Measurements from ENCODE around the gene RSPH4A.
"Not testable (repeated sequence)": the region's sequence is repeated elsewhere in the genome, so short reads cannot be mapped to it uniquely, and the experiment has no call there.

Gene RSPH4A

DNA sequence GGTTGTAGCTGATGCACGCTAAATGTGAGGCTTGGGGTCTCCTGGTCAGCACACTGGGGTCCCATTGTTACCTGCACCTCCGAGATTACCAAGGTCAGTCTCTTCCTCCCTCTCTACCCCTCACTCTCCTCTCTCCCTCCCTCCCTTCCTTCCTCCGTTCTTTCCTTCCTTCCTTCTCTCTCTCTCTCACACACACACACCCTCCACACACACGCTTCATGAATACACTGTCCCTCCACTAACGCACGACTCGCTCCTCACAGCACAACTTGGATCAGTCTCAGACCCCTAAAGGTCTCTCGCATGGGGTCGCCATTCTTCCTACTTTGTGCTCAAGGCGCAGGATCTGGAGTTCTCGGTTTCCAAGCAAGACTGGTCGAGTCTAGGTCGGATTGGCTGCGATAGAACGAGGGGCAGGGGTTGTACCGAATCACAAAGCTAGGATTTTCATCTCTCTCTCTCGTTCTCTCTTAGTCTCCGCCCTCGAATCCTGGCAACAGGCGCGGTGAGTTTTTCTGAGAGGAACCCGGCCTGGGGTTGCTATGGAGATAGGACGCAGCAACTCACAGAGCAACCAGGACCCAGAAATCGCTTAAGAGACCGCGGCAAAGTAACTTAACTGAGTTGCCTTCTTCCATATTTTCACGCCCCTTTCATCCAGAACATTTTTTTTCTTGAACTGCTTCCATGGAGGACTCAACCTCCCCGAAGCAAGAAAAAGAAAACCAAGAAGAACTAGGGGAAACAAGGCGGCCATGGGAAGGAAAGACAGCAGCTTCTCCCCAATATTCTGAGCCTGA lies at the start of gene RSPH4A:
Gene RSPH4A (plus strand): TSS at position 543 of the 800 bp plus-strand sequence. CDS start 145 bp downstream, at position 688.
- in situ Hi-C loops (cut with HindIII; ENCODE audit: low pct_ligation_motif_present, low pct_unique_long_range_greater_than_20kb, low sequenced_read_pairs), result no loop called here
- peak; percentile 95 for DNase-seq

DNA sequence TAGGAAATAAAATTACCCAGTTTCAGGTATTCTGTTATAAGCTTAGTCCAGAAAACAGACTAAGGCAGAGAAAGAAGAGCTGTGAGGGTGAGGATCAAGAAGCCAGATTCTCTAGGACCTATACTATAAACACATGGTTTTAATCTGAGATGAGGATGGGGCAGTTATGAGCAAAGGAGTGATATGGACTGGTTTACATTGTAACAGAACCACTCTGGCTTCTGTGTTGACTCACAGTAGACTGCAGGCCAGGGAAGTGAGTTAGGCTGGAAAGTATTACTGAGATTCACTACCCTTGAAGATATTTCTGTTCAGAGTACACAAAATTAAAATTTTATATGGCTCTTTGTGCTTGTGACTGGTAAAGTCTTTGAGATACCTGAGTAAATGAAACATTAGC lies 48.2 kb upstream of the RSPH4A start:
- no peak for DNase-seq
- in situ Hi-C loops (cut with HindIII; ENCODE audit: low pct_ligation_motif_present, low pct_unique_long_range_greater_than_20kb, low sequenced_read_pairs), result no loop called here

DNA sequence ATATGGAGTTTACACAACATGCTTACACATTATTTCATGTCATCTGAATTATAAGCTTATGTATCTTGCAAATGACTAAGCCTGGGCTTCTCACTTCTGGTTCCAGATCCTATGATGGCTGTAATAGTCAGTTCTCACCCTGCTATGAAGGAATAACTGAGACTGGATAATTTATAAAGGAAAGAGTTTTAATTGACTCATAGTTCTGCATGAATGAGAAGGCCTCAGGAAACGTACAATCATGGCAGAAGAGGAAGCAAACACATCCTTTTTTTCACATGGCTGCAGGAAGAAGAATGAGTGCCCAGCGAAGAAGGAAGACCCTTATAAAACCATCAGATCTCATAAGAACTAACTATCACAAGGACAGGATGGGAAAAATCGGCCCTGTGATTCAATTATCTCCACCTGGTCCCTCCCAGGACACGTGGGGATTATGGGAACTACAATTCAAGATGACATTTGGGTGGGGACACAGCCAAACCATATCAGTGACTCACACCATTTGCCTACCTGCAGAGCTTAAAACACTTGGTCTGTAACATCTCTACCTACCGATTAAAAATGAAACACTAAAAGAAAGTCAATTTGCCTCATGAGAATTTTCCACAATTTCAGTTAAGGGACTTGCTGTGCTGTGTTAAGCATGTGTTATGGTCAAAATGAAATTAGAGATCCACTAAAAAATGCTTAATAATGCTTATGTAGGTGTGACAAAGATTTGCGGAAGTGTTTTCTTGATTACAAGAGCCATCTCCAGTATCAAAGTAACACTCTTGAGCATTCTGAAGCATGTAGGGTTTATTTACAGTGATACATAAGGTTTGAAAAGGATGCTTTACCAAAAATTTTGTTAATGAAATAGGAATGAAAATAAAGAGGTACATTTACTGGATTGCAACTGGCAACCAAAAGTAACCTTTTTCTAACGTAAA lies 47.2 kb upstream of the RSPH4A start:
- in situ Hi-C loops (cut with HindIII; ENCODE audit: low pct_ligation_motif_present, low pct_unique_long_range_greater_than_20kb, low sequenced_read_pairs), result no loop called here
- no peak for DNase-seq

DNA sequence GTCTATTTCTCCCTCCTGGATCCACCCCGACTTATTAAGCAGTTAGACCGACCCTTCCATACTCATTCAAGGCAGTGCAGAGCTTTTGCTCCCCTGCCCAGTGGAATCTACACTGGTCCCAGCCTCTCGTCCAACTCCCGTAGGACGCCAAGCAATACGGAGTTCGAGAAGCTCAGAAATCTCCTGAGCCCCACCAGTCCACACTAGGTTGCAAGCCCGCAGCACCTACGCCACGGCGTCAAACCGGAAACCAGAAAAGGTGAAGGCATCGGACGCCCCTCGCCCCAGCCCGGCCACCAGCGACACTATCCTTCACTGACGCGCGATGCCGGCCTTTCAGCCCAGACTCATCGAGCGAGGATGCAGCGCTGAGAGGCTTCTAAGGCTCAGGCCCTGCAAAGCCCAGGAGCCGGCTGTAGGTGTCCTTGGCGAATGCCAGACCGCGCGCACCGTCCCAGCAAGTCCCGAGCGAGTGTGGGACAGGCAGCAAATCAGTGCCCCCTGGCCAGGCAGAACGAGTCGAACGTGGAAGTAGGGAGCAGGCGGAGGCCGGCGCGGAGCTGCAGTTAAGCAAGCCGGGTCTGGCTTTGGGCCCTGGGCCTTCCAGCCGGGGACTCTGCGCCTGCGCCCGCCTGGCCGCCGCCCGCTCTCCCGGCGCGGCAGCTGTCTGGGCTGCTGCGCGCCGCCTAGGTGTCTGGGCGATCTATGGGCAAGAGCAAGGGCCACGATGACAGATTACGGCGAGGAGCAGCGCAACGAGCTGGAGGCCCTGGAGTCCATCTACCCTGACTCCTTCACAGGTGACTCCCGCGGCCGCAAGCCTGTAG lies 45.2 kb upstream of the RSPH4A start, which contains the start of gene RWDD1:
Gene RWDD1 (plus strand): TSS at position 649 of the 827 bp plus-strand sequence. CDS start 79 bp downstream, at position 728.
- peak; percentile 97 for DNase-seq
- in situ Hi-C loops (cut with HindIII; ENCODE audit: low pct_ligation_motif_present, low pct_unique_long_range_greater_than_20kb, low sequenced_read_pairs), result no loop called here

DNA sequence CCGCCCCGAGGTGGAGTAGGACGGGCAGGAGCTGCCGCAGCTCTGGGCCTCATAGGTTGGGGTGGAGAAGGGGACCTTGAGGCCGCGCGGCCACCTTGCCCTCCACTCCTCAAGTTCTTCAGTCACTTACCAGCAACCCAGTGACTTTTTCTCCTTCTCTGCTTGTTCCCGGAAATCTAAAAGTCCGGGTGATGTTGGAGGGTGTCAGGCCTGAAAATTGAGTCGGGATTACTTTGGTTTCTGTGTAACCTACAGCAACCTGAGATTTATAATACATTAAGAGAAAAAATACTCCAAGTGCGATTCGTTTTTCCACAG lies 44.6 kb upstream of the RSPH4A start:
- DNase-seq, result no peak
- in situ Hi-C loops (cut with HindIII; ENCODE audit: low pct_ligation_motif_present, low pct_unique_long_range_greater_than_20kb, low sequenced_read_pairs), result no loop called here

DNA sequence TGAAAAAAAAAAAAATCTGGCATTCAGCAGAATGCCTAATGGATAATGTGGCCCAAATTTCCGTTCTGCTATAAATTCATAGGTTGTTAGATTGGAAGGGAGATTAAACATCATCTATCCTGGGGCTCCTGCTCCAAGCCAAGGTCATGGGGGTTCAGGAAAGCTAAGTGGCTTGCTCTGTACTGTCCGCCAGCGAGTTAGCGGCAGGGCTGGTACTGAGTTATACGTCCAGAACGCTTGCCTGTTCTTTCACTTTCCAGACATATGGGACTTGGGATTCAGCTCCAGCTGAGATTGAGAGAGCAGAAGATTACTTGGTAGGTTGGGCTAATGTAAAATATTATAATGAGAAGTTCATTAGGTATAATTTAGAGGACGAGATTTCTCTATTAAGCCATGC lies 44.1 kb upstream of the RSPH4A start:
- in situ Hi-C loops (cut with HindIII; ENCODE audit: low pct_ligation_motif_present, low pct_unique_long_range_greater_than_20kb, low sequenced_read_pairs), result no loop called here

DNA sequence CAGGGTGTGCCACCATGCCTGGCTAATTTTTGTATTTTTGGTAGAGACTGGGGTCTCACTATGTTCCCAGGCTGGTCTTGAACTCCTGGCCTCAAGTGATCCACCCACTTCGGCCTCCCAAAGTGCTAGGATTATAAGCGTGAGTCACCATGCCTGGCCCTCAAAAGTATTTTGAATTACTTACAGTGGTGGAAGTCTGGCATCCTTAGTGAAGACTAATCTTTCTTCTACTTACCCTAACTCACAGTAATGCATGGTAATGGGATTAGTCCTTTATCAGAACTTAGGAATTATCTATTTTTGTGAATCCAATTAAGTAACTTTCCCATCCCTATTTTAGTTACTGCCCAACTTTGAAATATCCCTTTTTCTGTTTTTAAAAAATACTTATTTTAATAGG lies 41.1 kb upstream of the RSPH4A start:
- in situ Hi-C loops (cut with HindIII; ENCODE audit: low pct_ligation_motif_present, low pct_unique_long_range_greater_than_20kb, low sequenced_read_pairs), result no loop called here

More for the DNA sequence above, 44.1 kb upstream of the RSPH4A start:
- DNase-seq, result peak; percentile 48

DNA sequence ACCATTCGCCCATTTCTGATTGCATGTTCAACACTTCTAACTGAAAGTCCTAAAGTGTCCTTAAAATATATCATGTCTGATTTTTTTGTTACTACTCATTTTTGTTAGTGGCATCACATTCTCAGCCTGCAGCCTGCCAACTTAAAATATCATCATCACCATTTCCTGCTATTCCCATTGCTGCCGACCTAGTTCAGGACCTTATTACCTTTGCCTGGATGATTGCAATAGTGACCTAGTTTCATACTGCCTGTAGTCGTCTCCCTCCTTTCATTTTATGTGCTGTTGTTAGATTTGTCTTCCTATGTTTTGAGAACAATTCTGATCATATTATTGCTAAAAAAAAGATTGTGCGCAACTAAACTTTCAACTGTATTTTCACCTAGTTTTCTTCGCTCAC lies 38.8 kb upstream of the RSPH4A start:
- no peak for DNase-seq
- in situ Hi-C loops (cut with HindIII; ENCODE audit: low pct_ligation_motif_present, low pct_unique_long_range_greater_than_20kb, low sequenced_read_pairs), result no loop called here

More for the DNA sequence above, 41.1 kb upstream of the RSPH4A start:
- DNase-seq, result no peak

DNA sequence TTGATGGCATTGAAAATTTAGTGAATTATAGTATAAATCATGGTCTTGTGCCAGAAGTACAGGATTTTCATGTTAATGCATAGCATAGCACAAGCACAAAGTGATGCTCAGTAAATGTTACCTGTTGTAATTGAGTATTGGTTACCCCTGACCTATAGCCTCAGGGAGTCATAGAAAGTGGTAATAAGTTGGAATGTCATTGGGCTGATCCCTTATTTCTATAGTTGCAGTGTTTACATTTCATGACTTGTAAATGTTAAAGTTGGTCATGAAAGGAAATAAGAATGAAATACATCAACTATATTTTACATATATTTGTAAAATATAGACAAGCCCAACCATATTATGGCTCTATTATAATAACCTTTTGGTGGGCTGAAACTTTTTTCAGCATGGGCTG lies 37.9 kb upstream of the RSPH4A start:
- in situ Hi-C loops (cut with HindIII; ENCODE audit: low pct_ligation_motif_present, low pct_unique_long_range_greater_than_20kb, low sequenced_read_pairs), result no loop called here

DNA sequence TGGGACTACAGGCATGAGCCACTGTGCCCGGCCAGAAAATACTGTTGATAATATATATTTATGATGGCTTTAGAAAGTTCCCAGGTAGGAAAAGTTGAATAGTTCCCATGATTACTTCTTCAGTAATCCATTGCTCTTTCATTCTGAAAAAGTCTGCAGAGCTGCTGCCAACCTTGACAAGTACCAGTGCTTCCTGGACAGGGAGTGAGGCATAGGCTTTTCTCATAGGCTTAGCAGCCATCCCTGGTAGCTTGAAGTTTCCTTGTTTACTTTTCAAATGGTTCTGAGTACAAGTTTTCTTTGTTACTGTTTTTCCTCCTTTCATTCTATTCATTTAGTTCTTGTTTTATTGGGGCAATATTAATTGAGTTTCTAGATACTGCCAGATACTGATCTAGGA lies 37.1 kb upstream of the RSPH4A start:
- in situ Hi-C loops (cut with HindIII; ENCODE audit: low pct_ligation_motif_present, low pct_unique_long_range_greater_than_20kb, low sequenced_read_pairs), result no loop called here
- no peak for DNase-seq

More for the DNA sequence above, 37.9 kb upstream of the RSPH4A start:
- DNase-seq, result no peak

DNA sequence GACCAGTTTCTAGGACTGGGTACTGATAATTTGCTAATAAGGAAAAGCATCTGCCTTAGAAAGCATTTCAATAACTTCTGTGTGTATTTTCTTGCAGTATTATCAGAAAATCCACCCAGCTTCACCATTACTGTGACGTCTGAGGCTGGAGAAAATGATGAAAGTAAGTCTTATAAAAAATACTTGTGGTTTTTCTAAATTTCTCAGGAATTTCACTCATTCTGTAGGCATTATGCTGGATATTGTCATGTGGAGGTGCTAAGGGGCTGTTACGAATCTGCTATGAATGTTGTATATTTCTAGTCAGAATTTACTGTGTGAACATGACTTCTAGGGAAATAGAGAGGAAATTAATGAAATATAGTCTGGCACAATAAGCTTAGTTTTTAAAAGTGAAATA lies 36.1 kb upstream of the RSPH4A start:
- in situ Hi-C loops (cut with HindIII; ENCODE audit: low pct_ligation_motif_present, low pct_unique_long_range_greater_than_20kb, low sequenced_read_pairs), result no loop called here
- no peak for DNase-seq

DNA sequence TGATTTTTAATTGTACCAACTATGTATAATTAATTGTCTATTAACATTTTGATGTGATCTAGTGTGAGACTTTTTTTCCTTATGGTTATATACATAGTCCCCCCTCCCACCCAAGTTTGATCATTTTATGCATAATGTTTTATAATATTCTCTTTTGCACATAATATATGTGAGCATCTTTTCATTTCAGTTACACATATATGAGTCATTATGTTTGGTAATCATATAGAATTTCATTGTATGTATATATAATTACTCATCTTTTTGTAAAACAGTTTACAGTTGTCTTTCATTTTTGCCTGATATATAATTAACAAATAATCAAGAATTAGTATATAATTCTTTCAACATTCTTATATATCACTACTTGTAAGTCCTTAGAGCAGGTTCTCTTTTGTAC lies 30.0 kb upstream of the RSPH4A start:
- in situ Hi-C loops (cut with HindIII; ENCODE audit: low pct_ligation_motif_present, low pct_unique_long_range_greater_than_20kb, low sequenced_read_pairs), result no loop called here
- DNase-seq, result no peak

DNA sequence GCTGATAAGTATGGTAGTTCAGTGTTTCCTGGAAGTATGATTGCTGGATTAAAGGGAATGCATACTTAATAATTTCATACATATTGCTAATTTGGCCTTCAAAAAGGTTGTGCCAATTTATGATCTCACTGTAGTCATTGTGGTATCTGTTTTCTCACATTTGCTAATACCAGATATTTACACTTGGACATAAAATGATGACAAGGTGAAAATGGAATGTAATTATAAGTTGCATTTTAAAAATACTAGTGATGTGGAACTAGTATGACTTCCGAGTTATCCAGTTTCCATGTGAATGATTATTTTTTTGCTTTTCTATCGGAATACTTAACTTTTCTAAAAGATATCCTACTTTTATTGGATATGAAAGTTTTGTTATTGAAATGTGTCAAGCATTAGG lies 29.5 kb upstream of the RSPH4A start:
- no peak for DNase-seq
- in situ Hi-C loops (cut with HindIII; ENCODE audit: low pct_ligation_motif_present, low pct_unique_long_range_greater_than_20kb, low sequenced_read_pairs), result no loop called here

DNA sequence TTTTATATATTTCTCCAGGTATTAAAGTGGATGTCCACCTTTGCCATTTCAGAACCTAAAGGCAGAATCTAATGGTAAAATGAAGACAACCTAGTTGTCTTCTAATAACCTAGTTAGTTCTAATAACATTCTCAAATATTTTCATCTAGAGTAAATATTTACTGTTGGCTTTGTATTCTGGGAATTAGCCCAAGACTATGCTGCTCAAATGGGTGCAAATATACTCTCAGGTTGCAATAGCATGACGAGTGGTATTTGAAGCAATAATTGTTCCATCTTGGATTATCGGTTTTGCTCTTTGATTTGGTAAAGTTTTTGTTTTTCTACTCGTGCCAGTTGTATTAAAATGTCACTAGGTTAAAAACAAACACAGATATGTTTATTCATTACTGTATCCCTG lies 21.0 kb upstream of the RSPH4A start:
- in situ Hi-C loops (cut with HindIII; ENCODE audit: low pct_ligation_motif_present, low pct_unique_long_range_greater_than_20kb, low sequenced_read_pairs), result no loop called here
- DNase-seq, result no peak

DNA sequence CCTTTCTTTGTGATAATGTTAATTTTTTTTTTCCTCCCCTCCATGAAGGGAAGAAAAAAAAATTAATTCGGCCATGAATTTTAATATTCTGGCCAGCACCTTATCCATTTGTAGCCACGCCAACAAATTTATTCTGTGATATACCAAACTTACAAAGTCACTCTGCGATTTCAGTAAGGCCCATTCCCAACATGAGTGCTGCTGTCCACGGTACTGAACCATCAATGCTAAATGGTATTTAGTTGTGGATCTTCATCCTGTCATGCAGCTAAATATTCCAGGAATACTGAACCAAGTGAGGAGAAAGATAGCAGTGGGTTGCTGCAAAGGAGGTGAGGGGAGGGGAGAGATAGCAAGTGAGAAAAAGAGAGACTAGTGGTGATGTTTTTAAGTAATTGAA lies 19.5 kb upstream of the RSPH4A start:
- in situ Hi-C loops (cut with HindIII; ENCODE audit: low pct_ligation_motif_present, low pct_unique_long_range_greater_than_20kb, low sequenced_read_pairs), result no loop called here
- peak; percentile 19 for DNase-seq

DNA sequence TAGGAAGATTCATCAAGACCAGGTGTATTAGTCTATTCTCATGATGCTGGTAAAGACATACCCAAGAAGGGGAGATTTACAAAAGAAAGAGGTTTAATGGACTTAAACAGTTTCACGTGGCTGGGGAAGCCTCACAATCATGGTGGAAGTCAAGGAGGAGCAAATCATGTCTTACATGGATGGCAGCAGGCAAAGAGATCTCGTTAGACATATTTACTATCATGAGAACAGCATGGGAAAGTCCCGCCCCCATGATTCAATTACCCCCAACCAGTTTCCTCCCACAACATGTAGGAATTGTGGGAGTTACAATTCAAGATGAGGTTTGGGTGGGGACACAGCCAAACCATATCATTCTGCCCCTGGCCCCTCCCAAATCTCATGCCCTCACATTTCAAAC lies 12.4 kb upstream of the RSPH4A start:
- DNase-seq; in situ Hi-C loops (cut with HindIII; ENCODE audit: low pct_ligation_motif_present, low pct_unique_long_range_greater_than_20kb, low sequenced_read_pairs): not testable (repeated sequence)

DNA sequence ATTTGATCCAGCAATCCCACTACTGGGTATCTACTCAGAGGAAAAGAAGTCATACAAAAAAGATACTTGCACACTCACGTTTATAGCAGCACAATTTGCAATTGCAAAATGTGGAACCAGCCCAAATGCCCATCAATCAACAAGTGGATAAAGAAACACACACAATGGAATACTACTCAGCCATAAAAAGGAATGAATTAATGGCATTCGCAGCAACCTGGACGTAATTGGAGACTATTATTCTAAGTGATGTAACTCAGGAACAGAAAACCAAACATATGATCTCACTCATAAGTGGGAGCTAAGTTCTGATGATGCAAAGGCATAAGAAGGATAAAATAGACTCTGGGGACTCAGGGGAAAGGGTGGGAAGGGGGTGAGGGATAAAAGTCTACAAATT lies 11.4 kb upstream of the RSPH4A start:
- in situ Hi-C loops (cut with HindIII; ENCODE audit: low pct_ligation_motif_present, low pct_unique_long_range_greater_than_20kb, low sequenced_read_pairs), result not testable (repeated sequence)

DNA sequence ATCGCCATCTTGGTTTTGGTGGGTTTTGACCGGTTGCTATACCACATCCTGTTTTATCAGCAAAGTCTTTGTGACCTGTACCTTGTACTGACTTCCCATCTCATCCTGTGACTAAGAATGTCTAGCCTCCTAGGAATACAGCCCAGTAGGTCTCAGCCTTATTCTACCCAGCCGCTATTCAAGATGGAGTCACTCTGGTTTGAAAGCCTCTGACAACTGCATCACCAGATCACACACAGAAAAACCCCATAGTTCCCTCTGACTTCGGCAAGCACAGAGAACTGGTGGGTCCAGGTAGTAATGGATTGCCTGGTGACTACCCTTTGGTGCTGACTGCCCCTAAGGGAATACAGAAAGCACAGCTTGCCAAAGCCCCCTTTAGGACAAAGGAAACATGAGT lies 10.3 kb upstream of the RSPH4A start:
- in situ Hi-C loops (cut with HindIII; ENCODE audit: low pct_ligation_motif_present, low pct_unique_long_range_greater_than_20kb, low sequenced_read_pairs), result no loop called here
- DNase-seq, result no peak

More for the DNA sequence above, 11.4 kb upstream of the RSPH4A start:
- not testable (repeated sequence) for DNase-seq

DNA sequence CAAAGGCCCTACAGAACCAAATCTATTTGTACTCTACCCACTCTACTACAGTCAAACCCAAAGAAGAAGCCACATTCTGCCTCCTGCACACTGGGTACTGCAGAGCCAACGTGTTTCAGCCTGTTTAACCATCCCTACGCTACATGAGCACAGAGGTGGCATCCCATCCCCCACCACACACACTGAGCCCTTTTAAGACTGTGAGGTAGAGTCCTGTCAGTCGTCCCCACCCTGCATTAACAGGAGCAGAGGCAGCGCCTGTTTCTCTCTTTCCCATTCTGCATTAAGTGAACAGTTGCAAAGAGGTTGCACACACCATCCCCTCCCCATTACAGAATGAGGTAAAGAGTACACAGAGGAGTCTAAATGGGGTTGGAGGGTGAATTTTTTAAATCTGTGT lies 5.2 kb upstream of the RSPH4A start:
- in situ Hi-C loops (cut with HindIII; ENCODE audit: low pct_ligation_motif_present, low pct_unique_long_range_greater_than_20kb, low sequenced_read_pairs), result no loop called here
- no peak for DNase-seq
